ENCODE results near the gene SYNPR. TPM values are rescaled to one million over a fixed set of nuclear protein-coding genes. Genes with fewer than 3 reads are reported as not detected.

The SYNPR gene
- total RNA-seq, 4 donors from 2014 or later: not detected

- TF ChIP-seq CTCF (IDR thresholded peaks at IDR 0.05) (no peak), POLR2A (IDR thresholded peaks at IDR 0.05) (no peak)
- WGBS, 2 donors: 74 to 75% methylated on average over 2 of the region's 2 CpGs
- DNase-seq (ENCODE audit: low spot score in 2 of 2): no peak
- intact Hi-C loops (cut with DNase I; ENCODE audit: low total_unique reads): no loop called here
- no peak overlapping the region for H3K4me3 ChIP-seq (ENCODE audit: low read depth, poor library complexity, severe bottlenecking)
These were observed 201.5 kb downstream of the SYNPR start for GRCh38 chr3:63479661-63480035.

GRCh38 chr3:63481627-63482026, 203.5 kb downstream of the SYNPR start:
- no peak for TF ChIP-seq CTCF (IDR thresholded peaks at IDR 0.05)
- WGBS, 2 donors: 76 to 81% methylated on average over 6 of the region's 6 CpGs
- intact Hi-C loops (cut with DNase I; ENCODE audit: low total_unique reads): no loop called here
- no peak for DNase-seq (ENCODE audit: low spot score in 2 of 2)
- H3K4me3 ChIP-seq (ENCODE audit: low read depth, poor library complexity, severe bottlenecking): no peak overlapping the region

DNA sequence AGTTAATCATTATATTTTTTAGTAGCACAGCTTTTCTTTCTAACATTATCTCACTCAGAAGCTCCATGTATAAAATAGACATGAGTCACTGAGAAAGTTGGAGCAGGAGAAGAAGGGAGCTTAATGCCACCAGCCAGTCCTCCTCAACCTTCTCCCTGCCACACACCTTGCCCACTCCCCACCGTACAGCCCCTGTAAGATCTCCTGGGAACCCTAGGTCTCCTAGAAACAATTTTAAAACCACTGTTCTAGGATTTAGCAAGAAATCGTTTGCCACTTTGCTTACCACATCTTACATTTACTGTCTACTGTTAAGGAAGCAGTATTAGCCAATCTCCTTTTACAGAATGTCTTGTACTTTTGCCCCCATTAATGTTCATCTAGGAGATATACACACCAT, 204.2 kb downstream of the SYNPR start:
- H3K4me3 ChIP-seq (ENCODE audit: low read depth, poor library complexity, severe bottlenecking): no peak overlapping the region
- TF ChIP-seq POLR2A (IDR thresholded peaks at IDR 0.05) (no peak), CTCF (IDR thresholded peaks at IDR 0.05) (no peak)
- intact Hi-C loops (cut with DNase I; ENCODE audit: low total_unique reads): no loop called here
- 77 to 82% methylated on average over 2 of the region's 2 CpGs for WGBS, 2 donors
- DNase-seq (ENCODE audit: low spot score in 2 of 2): no peak

GRCh38 chr3:63492464-63492863, 214.4 kb downstream of the SYNPR start:
- WGBS, 2 donors: 62 to 68% methylated on average over 2 of the region's 2 CpGs
- no peak for DNase-seq (ENCODE audit: low spot score in 2 of 2)
- H3K4me3 ChIP-seq (ENCODE audit: low read depth, poor library complexity, severe bottlenecking): no peak overlapping the region
- TF ChIP-seq CTCF (IDR thresholded peaks at IDR 0.05): no peak
- intact Hi-C loops (cut with DNase I; ENCODE audit: low total_unique reads): no loop called here

GRCh38 chr3:63493101-63493500, 215.0 kb downstream of the SYNPR start:
- TF ChIP-seq CTCF (IDR thresholded peaks at IDR 0.05) (no peak), POLR2A (IDR thresholded peaks at IDR 0.05) (no peak)
- WGBS, 2 donors: 47 to 76% methylated on average over 3 of the region's 3 CpGs
- intact Hi-C loops (cut with DNase I; ENCODE audit: low total_unique reads): no loop called here
- DNase-seq (ENCODE audit: low spot score in 2 of 2): no peak
- H3K4me3 ChIP-seq (ENCODE audit: low read depth, poor library complexity, severe bottlenecking): no peak overlapping the region

- intact Hi-C loops (cut with DNase I; ENCODE audit: low total_unique reads): no loop called here
These were observed 216.5 kb downstream of the SYNPR start for GRCh38 chr3:63494646-63495045.

More at GRCh38 chr3:63494646-63495045, 216.5 kb downstream of the SYNPR start:
- TF ChIP-seq CTCF (IDR thresholded peaks at IDR 0.05) (no peak), POLR2A (IDR thresholded peaks at IDR 0.05) (no peak)
- no peak overlapping the region for H3K4me3 ChIP-seq (ENCODE audit: low read depth, poor library complexity, severe bottlenecking)
- DNase-seq (ENCODE audit: low spot score in 2 of 2): no peak
- 100% methylated on average over 1 of the region's 1 CpG for WGBS, 2 donors

All from lower leg skin (tissue), 4 donors.